ENCODE data around the gene IL24. TPM values are rescaled to one million over a fixed set of nuclear protein-coding genes. Genes with fewer than 3 reads are reported as not detected.

Gene IL24
- total RNA-seq, 4 donors from 2014 or later = not detected

GRCh38 chr1:206916000-206916709 is 18.9 kb downstream of the IL24 start:
- DNase-seq = no peak
- WGBS, 2 donors = 68 to 74% methylated on average over 8 of the region's 8 CpGs

GRCh38 chr1:206918076-206918475 is 20.8 kb downstream of the IL24 start:
- Histone ChIP-seq H3K4me1 (peaks cover 0 to 9% (median 6%) of the 10 kb centered on the region in 3 donors), H3K27me3 (no peaks in the 10 kb centered on the region), H3K27ac (no peak overlapping the region), H3K9me3 (no peaks in the 10 kb centered on the region), H3K36me3 (no peaks in the 10 kb centered on the region), H3K4me3 (peak overlapping the region in 1 of 4 donors; percentile 4)
- WGBS, 2 donors = 73 to 87% methylated on average over 3 of the region's 3 CpGs
- DNase-seq = no peak
- intact Hi-C loops (cut with DNase I) = no loop called here
- no peak for TF ChIP-seq POLR2A (IDR thresholded peaks at IDR 0.05)
- TF ChIP-seq CTCF (IDR thresholded peaks at IDR 0.05) = no peak

More at GRCh38 chr1:206916000-206916709, 18.9 kb downstream of the IL24 start:
- H3K4me3 ChIP-seq = no peak overlapping the region
- TF ChIP-seq POLR2A (IDR thresholded peaks at IDR 0.05) (no peak), CTCF (IDR thresholded peaks at IDR 0.05) (no peak)
- H3K9me3 ChIP-seq = no peaks in the 10 kb centered on the region
- H3K27ac ChIP-seq = no peak overlapping the region
- H3K36me3 ChIP-seq = no peaks in the 10 kb centered on the region
- peaks cover 0 to 12% (median 0%) of the 10 kb centered on the region in 3 donors for H3K4me1 ChIP-seq
- peaks cover 0 to 5% (median 0%) of the 10 kb centered on the region in 4 donors for H3K27me3 ChIP-seq
- intact Hi-C loops (cut with DNase I) = no loop called here

GRCh38 chr1:206921772-206922265 is 24.6 kb downstream of the IL24 start, which contains the start of gene FCMR:
TSS of gene FCMR (minus strand) at chr1:206921941. CDS start at chr1:206921854, 87 bp downstream.
- Histone ChIP-seq H3K27me3 (no peaks in the 10 kb centered on the region), H3K36me3 (no peaks in the 10 kb centered on the region), H3K4me1 (peaks cover 0 to 9% (median 6%) of the 10 kb centered on the region in 3 donors), H3K27ac (peak within 1 kb of the TSS; percentile 35 to 73 (median 60)), H3K4me3 (peak within 1 kb of the TSS in 2 of 4 donors; percentile 28 to 42), H3K9me3 (no peaks in the 10 kb centered on the region)
- DNase-seq = no peak
- TF ChIP-seq POLR2A (IDR thresholded peaks at IDR 0.05) (peak in 2 of 4 donors; percentile 18 to 70), CTCF (IDR thresholded peaks at IDR 0.05) (no peak)
- intact Hi-C loops (cut with DNase I) = loop anchor here (5.0 kb wide), 1 partner anchor 55 kb away; no protein-coding TSS in a partner anchor
- 43 to 55% methylated on average over 6 to 7 of the region's 7 CpGs for WGBS, 2 donors

- no peak for TF ChIP-seq POLR2A (IDR thresholded peaks at IDR 0.05)
- TF ChIP-seq CTCF (IDR thresholded peaks at IDR 0.05) = no peak
- Histone ChIP-seq H3K27me3 (no peaks in the 10 kb centered on the region), H3K9me3 (no peaks in the 10 kb centered on the region), H3K27ac (peak overlapping the region; percentile 35 to 73 (median 60)), H3K4me1 (peaks cover 0 to 9% (median 6%) of the 10 kb centered on the region in 3 donors), H3K36me3 (no peaks in the 10 kb centered on the region), H3K4me3 (no peak overlapping the region)
- intact Hi-C loops (cut with DNase I) = loop anchor here (5.0 kb wide), 1 partner anchor 55 kb away; no protein-coding TSS in a partner anchor
- 14 to 33% methylated on average over 1 of the region's 1 CpG for WGBS, 2 donors
- DNase-seq = no peak
Measured at GRCh38 chr1:206922524-206922923, 25.3 kb downstream of the IL24 start.
